HCT116 (cell line): Measurements from ENCODE around the gene AAMDC. TPM values are rescaled to one million over a fixed set of nuclear protein-coding genes. Genes with fewer than 3 reads are reported as not detected.
"Not testable (repeated sequence)": the region's sequence is repeated elsewhere in the genome, so short reads cannot be mapped to it uniquely, and the experiment has no call there.

ENCODE experiments used
- ATAC-seq: fragments of 200-7000 bp; cut with Tn5 transposase; 2 replicates; pipeline ENCODE4 v1.9.1; 2020; ENCODE audit warnings: mild to moderate bottlenecking, moderate library complexity
- BruUV-seq: library from RNA; stranded (reverse); fragments of 400-500 nt; replicated peaks from 2 replicates; lab custom pipeline; 2021; lab: Mats Ljungman, UMichigan
- CTCF ChIA-PET: fragments of 300-600 bp; sonication (Branson Sonifier 250); formaldehyde crosslinking; loops from one replicate; lab custom pipeline; 2021; ENCODE audit warnings: antibody characterized with exemption; lab: Charles Lee
- POLR2A ChIA-PET: fragments of 300-600, 350-600 bp; sonication (Branson Sonifier 250); formaldehyde crosslinking; loops from one replicate; lab custom pipeline; 2021; ENCODE audit warnings: antibody characterized with exemption; lab: Charles Lee
- RAD21 ChIA-PET, 2 experiments: fragments of 300-600 bp; sonication (Branson Sonifier 250); formaldehyde crosslinking; loops; one replicate each; lab custom pipeline; 2023; ENCODE audit warnings: low total read pairs in 2 of 2; ENCODE audit not compliant: uncharacterized antibody in 2 of 2, unreplicated experiment in 2 of 2, low non-redundant PET in 1 of 2; lab: Charles Lee
- DNase-seq: peaks from one replicate; pipeline ENCODE4 v3.0.0-alpha.2; 2010; ENCODE audit warnings: low read depth, low spot score
- H2AFZ ChIP-seq: fragments of 200-600 bp; shearing (Covaris generic), sonication (generic); 2 replicates; pipeline ENCODE4 v1.6.1; 2017; ENCODE audit warnings: low read depth, mixed run types, mixed read lengths, antibody characterized with exemption, low read length; ENCODE audit not compliant: poor library complexity, severe bottlenecking
- H3K27ac ChIP-seq: 2 replicates; pipeline ENCODE4 v1.5.1; 2012; ENCODE audit warnings: low read depth, low read length
- H3K27me3 ChIP-seq: fragments of 200-600 bp; sonication (generic); 2 replicates; pipeline ENCODE4 v1.6.1; 2016; ENCODE audit warnings: mixed run types, low read length, mixed read lengths; ENCODE audit not compliant: insufficient read depth
- H3K36me3 ChIP-seq, 2 experiments: fragments of 200-500 bp in 1 of 2; fragments of 200-600 bp in 1 of 2; sonication (Bioruptor generic) in 1 of 2; sonication (generic) in 1 of 2; 2 replicates each; pipeline versions ENCODE4 v1.5.1 to v1.6.1; 2014 to 2016; ENCODE audit warnings: low read length in 2 of 2, inconsistent platforms in 1 of 2, mixed read lengths in 1 of 2, mixed run types in 1 of 2; ENCODE audit not compliant: insufficient read depth in 2 of 2, control insufficient read depth in 1 of 2
- H3K4me1 ChIP-seq, 2 experiments: fragments of 200-600 bp in 1 of 2; sonication (generic) in 1 of 2; 2 replicates each; pipeline versions ENCODE4 v1.5.1 to v1.6.1; 2012 to 2017; ENCODE audit warnings: low read length in 2 of 2, inconsistent platforms in 1 of 2, mild to moderate bottlenecking in 1 of 2, mixed read lengths in 1 of 2, mixed run types in 1 of 2, moderate library complexity in 1 of 2; ENCODE audit not compliant: insufficient read depth in 2 of 2, control insufficient read depth in 1 of 2
- H3K4me2 ChIP-seq: fragments of 200-600 bp; sonication (generic); 2 replicates; pipeline ENCODE4 v1.6.1; 2017; ENCODE audit warnings: mixed run types, low read length, mixed read lengths
- H3K4me3 ChIP-seq, 2 experiments: fragments of 200-600 bp in 1 of 2; sonication (generic) in 1 of 2; replicated peaks in 1 of 2; 2 replicates each; pipeline ENCODE4 v1.5.1; 2011 to 2016; ENCODE audit warnings: low read length in 2 of 2, control low read depth in 1 of 2, low read depth in 1 of 2, mild to moderate bottlenecking in 1 of 2, mixed read lengths in 1 of 2, mixed run types in 1 of 2
- H3K79me2 ChIP-seq: fragments of 200-600 bp; sonication (generic); 2 replicates; pipeline ENCODE4 v1.6.1; 2017; ENCODE audit warnings: mild to moderate bottlenecking, mixed run types, low read length, moderate library complexity, mixed read lengths; ENCODE audit not compliant: insufficient read depth
- H3K9ac ChIP-seq: fragments of 200-600 bp; sonication (generic); 2 replicates; pipeline ENCODE4 v1.6.1; 2016; ENCODE audit warnings: low read length, mixed read lengths
- H3K9me2 ChIP-seq: fragments of 200-600 bp; sonication (generic), shearing (Covaris generic); 2 replicates; pipeline ENCODE4 v1.6.1; 2017; ENCODE audit warnings: mixed run types, mild to moderate bottlenecking, moderate library complexity; ENCODE audit not compliant: insufficient read depth
- H3K9me3 ChIP-seq, 2 experiments: fragments of 200-500 bp in 1 of 2; fragments of 200-600 bp in 1 of 2; sonication (Bioruptor generic) in 1 of 2; sonication (generic) in 1 of 2; 2 replicates each; pipeline ENCODE4 v1.6.1; 2014 to 2017; ENCODE audit warnings: low read length in 2 of 2, mixed read lengths in 2 of 2, inconsistent platforms in 1 of 2, low read depth in 1 of 2, mild to moderate bottlenecking in 1 of 2, mixed run types in 1 of 2, moderate library complexity in 1 of 2; ENCODE audit not compliant: control insufficient read depth in 1 of 2, insufficient read depth in 1 of 2
- H4K20me1 ChIP-seq: fragments of 200-600 bp; sonication (generic), shearing (Covaris generic); 2 replicates; pipeline ENCODE4 v1.6.1; 2017; ENCODE audit warnings: mixed run types, mild to moderate bottlenecking, moderate library complexity; ENCODE audit not compliant: insufficient read depth
- CBX3 ChIP-seq: IDR thresholded peaks from 2 replicates; pipeline ENCODE4 v1.6.1; 2012; ENCODE audit warnings: low read depth
- CEBPB ChIP-seq: IDR thresholded peaks from 2 replicates; pipeline ENCODE4 v1.6.1; 2012; ENCODE audit warnings: low read depth
- EGR1 ChIP-seq: IDR thresholded peaks from 2 replicates; pipeline ENCODE4 v1.6.1; 2012; ENCODE audit warnings: low read depth
- ELF1 ChIP-seq: IDR thresholded peaks from 2 replicates; pipeline ENCODE4 v1.6.1; 2012; ENCODE audit warnings: low read depth, borderline replicate concordance
- JUND ChIP-seq: IDR thresholded peaks from 2 replicates; pipeline ENCODE4 v1.6.1; 2012
- POLR2A ChIP-seq: IDR thresholded peaks from 2 replicates; pipeline ENCODE4 v1.7.0; 2011; ENCODE audit warnings: borderline replicate concordance; ENCODE audit not compliant: insufficient read depth, insufficient read length; ENCODE audit errors: extremely low read depth
- RAD21 ChIP-seq: IDR thresholded peaks from 2 replicates; pipeline ENCODE4 v1.6.1; 2012; ENCODE audit warnings: low read depth, mild to moderate bottlenecking
- SIN3A ChIP-seq: IDR thresholded peaks from 2 replicates; pipeline ENCODE4 v1.6.1; 2012; ENCODE audit warnings: low read depth
- SP1 ChIP-seq: IDR thresholded peaks from 2 replicates; pipeline ENCODE4 v1.6.1; 2012; ENCODE audit warnings: low read depth
- TCF7L2 ChIP-seq: IDR thresholded peaks from 2 replicates; pipeline ENCODE4 v1.7.0; 2011; ENCODE audit warnings: borderline replicate concordance, inconsistent platforms; ENCODE audit not compliant: insufficient read depth, insufficient read length; ENCODE audit errors: extremely low read depth
- YY1 ChIP-seq: IDR thresholded peaks from 2 replicates; pipeline ENCODE4 v1.6.1; 2011; ENCODE audit warnings: low read length, low read depth, moderate library complexity, mild to moderate bottlenecking; ENCODE audit not compliant: insufficient replicate concordance; ENCODE audit errors: extremely low read depth
- ZNF274 ChIP-seq: fragments of 200-500 bp; sonication (Bioruptor generic); IDR thresholded peaks from 2 replicates; pipeline ENCODE4 v1.6.1; 2014; ENCODE audit warnings: mild to moderate bottlenecking, low read depth, low read length, inconsistent platforms
- intact Hi-C: fragments of 100-400 bp; cut with micrococcal nuclease; formaldehyde crosslinking; loops from 2 replicates; pipeline ENCODE4 v1.10.0; 2022
- total RNA-seq: library from RNA; stranded (reverse); gene quantifications from one replicate; pipeline ENCODE4 v1.2.1, GENCODE V29; 2021; ENCODE audit not compliant: unreplicated experiment
- TF ChIP-seq, protein P1 (sequence below): IDR thresholded peaks from 2 replicates; pipeline ENCODE4 v1.6.1; 2011; ENCODE audit warnings: mild to moderate bottlenecking, low read length, moderate library complexity; ENCODE audit not compliant: insufficient replicate concordance; ENCODE audit errors: extremely low read depth
- TF ChIP-seq, protein P2 (sequence below), 3 experiments: fragments of 200-600 bp in 1 of 3; sonication (generic) in 1 of 3; IDR thresholded peaks in 2 of 3; conservative IDR thresholded peaks in 1 of 3; 2 replicates each; pipeline ENCODE4 v1.5.1; 2012 to 2017; ENCODE audit warnings: low read depth in 2 of 3, low read length in 2 of 3, antibody characterized with exemption in 1 of 3, borderline replicate concordance in 1 of 3, control low read depth in 1 of 3, mild to moderate bottlenecking in 1 of 3, mixed read lengths in 1 of 3, mixed run types in 1 of 3, moderate library complexity in 1 of 3; ENCODE audit not compliant: insufficient read depth in 1 of 3
- TF ChIP-seq, protein P3 (sequence below): IDR thresholded peaks from 2 replicates; pipeline ENCODE4 v1.6.1; 2012
- TF ChIP-seq, protein P4 (sequence below): IDR thresholded peaks from 2 replicates; pipeline ENCODE4 v1.6.1; 2012

The AAMDC gene
- total RNA-seq, 1 experiment from 2014 or later, result 11.2 TPM

DNA sequence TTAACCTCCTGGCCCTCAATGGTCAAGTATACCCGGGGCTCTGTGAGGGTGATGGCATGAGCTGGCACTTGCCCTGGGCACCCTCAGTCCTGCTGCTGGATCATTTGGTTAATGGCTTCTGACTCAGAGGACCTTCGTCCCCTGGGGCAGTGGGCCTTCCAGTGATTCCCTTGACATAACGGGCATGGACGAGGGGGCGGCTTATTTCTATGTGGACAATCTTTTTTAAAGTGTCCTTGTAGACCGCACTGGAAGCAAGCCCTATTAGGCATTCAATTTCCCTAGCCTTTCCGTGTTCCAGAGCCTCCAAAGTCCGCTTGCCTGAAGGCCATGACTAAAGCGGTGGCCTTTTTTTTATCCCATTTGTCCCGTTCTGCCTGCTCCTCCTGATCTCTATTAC lies 40.5 kb downstream of the AAMDC start:
- H3K27me3 ChIP-seq, H3K4me2 ChIP-seq, POLR2A ChIA-PET, H4K20me1 ChIP-seq, H2AFZ ChIP-seq, ATAC-seq, H3K79me2 ChIP-seq, H3K9ac ChIP-seq, H3K4me1 ChIP-seq, H3K36me3 ChIP-seq, CTCF ChIA-PET, DNase-seq, H3K9me2 ChIP-seq, H3K4me3 ChIP-seq, BruUV-seq, H3K27ac ChIP-seq, H3K9me3 ChIP-seq, intact Hi-C loops, RAD21 ChIA-PET: not testable (repeated sequence)

DNA sequence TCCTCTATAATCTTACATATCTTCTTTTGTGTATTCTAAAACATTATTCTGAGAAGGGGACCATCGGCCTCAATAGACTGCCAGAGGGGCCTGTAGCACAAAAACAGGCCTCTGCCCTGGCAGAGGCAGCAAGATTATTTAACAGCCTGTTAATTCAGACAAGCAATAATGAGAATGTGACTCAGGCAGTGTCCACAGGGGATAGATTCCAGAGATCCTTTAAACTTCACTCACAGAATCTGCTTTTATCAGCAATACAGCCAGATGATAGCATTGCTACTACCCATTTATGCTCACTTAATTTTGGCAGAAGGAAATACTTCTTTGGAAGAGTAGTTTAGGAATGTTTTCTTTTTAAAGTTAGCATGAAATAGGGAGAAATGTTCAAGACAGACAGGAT lies 44.9 kb downstream of the AAMDC start:
- Histone ChIP-seq H3K27ac (no peak overlapping the region), H4K20me1 (no peaks in the 10 kb centered on the region), H3K36me3 (no peaks in the 10 kb centered on the region), H3K4me3 (no peak overlapping the region), H3K9ac (no peak overlapping the region), H3K4me1 (no peaks in the 10 kb centered on the region), H3K9me2 (no peaks in the 10 kb centered on the region), H2AFZ (no peak overlapping the region), H3K27me3 (no peaks in the 10 kb centered on the region), H3K4me2 (no peak overlapping the region), H3K9me3 (no peaks in the 10 kb centered on the region), H3K79me2 (no peaks in the 10 kb centered on the region)
- no TSS peak for BruUV-seq
- no peak for TF ChIP-seq ELF1
- TF ChIP-seq YY1, result no peak
- TF ChIP-seq, protein P1, sequence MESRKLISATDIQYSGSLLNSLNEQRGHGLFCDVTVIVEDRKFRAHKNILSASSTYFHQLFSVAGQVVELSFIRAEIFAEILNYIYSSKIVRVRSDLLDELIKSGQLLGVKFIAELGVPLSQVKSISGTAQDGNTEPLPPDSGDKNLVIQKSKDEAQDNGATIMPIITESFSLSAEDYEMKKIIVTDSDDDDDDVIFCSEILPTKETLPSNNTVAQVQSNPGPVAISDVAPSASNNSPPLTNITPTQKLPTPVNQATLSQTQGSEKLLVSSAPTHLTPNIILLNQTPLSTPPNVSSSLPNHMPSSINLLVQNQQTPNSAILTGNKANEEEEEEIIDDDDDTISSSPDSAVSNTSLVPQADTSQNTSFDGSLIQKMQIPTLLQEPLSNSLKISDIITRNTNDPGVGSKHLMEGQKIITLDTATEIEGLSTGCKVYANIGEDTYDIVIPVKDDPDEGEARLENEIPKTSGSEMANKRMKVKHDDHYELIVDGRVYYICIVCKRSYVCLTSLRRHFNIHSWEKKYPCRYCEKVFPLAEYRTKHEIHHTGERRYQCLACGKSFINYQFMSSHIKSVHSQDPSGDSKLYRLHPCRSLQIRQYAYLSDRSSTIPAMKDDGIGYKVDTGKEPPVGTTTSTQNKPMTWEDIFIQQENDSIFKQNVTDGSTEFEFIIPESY, result no peak
- TF ChIP-seq, protein P2, sequence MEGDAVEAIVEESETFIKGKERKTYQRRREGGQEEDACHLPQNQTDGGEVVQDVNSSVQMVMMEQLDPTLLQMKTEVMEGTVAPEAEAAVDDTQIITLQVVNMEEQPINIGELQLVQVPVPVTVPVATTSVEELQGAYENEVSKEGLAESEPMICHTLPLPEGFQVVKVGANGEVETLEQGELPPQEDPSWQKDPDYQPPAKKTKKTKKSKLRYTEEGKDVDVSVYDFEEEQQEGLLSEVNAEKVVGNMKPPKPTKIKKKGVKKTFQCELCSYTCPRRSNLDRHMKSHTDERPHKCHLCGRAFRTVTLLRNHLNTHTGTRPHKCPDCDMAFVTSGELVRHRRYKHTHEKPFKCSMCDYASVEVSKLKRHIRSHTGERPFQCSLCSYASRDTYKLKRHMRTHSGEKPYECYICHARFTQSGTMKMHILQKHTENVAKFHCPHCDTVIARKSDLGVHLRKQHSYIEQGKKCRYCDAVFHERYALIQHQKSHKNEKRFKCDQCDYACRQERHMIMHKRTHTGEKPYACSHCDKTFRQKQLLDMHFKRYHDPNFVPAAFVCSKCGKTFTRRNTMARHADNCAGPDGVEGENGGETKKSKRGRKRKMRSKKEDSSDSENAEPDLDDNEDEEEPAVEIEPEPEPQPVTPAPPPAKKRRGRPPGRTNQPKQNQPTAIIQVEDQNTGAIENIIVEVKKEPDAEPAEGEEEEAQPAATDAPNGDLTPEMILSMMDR (IDR thresholded peaks at IDR 0.05 in 2 of 3, conservative IDR thresholded peaks at IDR 0.05 in 1 of 3; ENCODE audit: borderline replicate concordance in 1 of 3, insufficient read depth in 1 of 3, low read depth in 2 of 3, low read length in 2 of 3), result no peak
- no peak for TF ChIP-seq SP1
- TF ChIP-seq, protein P3, sequence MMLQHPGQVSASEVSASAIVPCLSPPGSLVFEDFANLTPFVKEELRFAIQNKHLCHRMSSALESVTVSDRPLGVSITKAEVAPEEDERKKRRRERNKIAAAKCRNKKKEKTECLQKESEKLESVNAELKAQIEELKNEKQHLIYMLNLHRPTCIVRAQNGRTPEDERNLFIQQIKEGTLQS, result no peak
- no peak for TF ChIP-seq EGR1
- TF ChIP-seq JUND, result no peak
- no peak for TF ChIP-seq CBX3
- TF ChIP-seq CEBPB, result no peak
- no peak for TF ChIP-seq ZNF274
- TF ChIP-seq SIN3A, result no peak
- TF ChIP-seq RAD21, result no peak
- TF ChIP-seq TCF7L2, result no peak
- TF ChIP-seq, protein P4, sequence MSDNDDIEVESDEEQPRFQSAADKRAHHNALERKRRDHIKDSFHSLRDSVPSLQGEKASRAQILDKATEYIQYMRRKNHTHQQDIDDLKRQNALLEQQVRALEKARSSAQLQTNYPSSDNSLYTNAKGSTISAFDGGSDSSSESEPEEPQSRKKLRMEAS, result no peak
- TF ChIP-seq POLR2A, result no peak
- no peak for ATAC-seq
- CTCF ChIA-PET, result no interaction called here
- RAD21 ChIA-PET, result no interaction called here
- POLR2A ChIA-PET, result no interaction called here
- DNase-seq, result no peak
- intact Hi-C loops, result no loop called here
